ENCODE measurements around the gene LRRC56.
A peak's percentile ranks its signal among the peaks of the same experiment; 100 is the strongest.

Gene LRRC56

GRCh38 chr11:536841-537621 lies at the start of gene LRRC56:
TSS of gene LRRC56 (plus strand) at chr11:537527. CDS start at chr11:540685, 3,158 bp downstream.
- peak; percentile 92 for DNase-seq

GRCh38 chr11:487571-488021 lies 49.7 kb upstream of the LRRC56 start:
- no peak for DNase-seq

GRCh38 chr11:488062-488461 lies 49.3 kb upstream of the LRRC56 start:
- DNase-seq = no peak

- no peak for DNase-seq
Observed at GRCh38 chr11:488579-488978, 48.7 kb upstream of the LRRC56 start.

GRCh38 chr11:488992-489391 lies 48.3 kb upstream of the LRRC56 start:
- no peak for DNase-seq

- no peak for DNase-seq
Observed at GRCh38 chr11:489610-490185, 47.6 kb upstream of the LRRC56 start.

- DNase-seq = no peak
Observed at GRCh38 chr11:490186-490929, 47.0 kb upstream of the LRRC56 start.

GRCh38 chr11:490930-491260 lies 46.4 kb upstream of the LRRC56 start:
- DNase-seq = no peak

GRCh38 chr11:491358-491757 lies 46.0 kb upstream of the LRRC56 start:
- no peak for DNase-seq

GRCh38 chr11:492427-493226 lies 44.7 kb upstream of the LRRC56 start:
- no peak for DNase-seq

GRCh38 chr11:494761-495536 lies 42.4 kb upstream of the LRRC56 start:
- DNase-seq = no peak

- DNase-seq = no peak
Observed at GRCh38 chr11:495537-495931, 41.8 kb upstream of the LRRC56 start.

- DNase-seq = no peak
Observed at GRCh38 chr11:496834-497564, 40.3 kb upstream of the LRRC56 start.

GRCh38 chr11:497565-498296 lies 39.6 kb upstream of the LRRC56 start:
- no peak for DNase-seq

GRCh38 chr11:498297-499181 lies 38.8 kb upstream of the LRRC56 start:
- DNase-seq = no peak

GRCh38 chr11:499201-500076 lies 37.9 kb upstream of the LRRC56 start:
- DNase-seq = no peak

GRCh38 chr11:501001-501682 lies 36.2 kb upstream of the LRRC56 start:
- no peak for DNase-seq

GRCh38 chr11:501683-502287 lies 35.5 kb upstream of the LRRC56 start:
- DNase-seq = no peak

Data from stimulated activated CD4-positive, alpha-beta T cell treated with anti-CD3 and anti-CD28 coated beads, Interleukin-12 subunit alpha, Interleukin-12 subunit beta, amount 100 ng/mL, for 4 hours (primary cell).